G401 (cell line): ENCODE measurements around the gene ADORA2A. TPM values are rescaled to one million over a fixed set of nuclear protein-coding genes. Genes with fewer than 3 reads are reported as not detected.

Source experiments
- DNase-seq: peaks from one replicate; pipeline ENCODE4 v3.0.0-alpha.2; 2015; ENCODE audit warnings: low spot score
- in situ Hi-C: cut with HindIII; loops from 2 replicates; pipeline ENCODE4 v1.10.0; 2016; ENCODE audit warnings: low sequenced_read_pairs, mixed read lengths
- total RNA-seq: library from RNA; depleted of rRNA; stranded (reverse); fragments of >200 nt; shearing (Covaris generic); gene quantifications from 2 replicates; pipeline ENCODE4 v1.2.3, GENCODE V29; 2014

The ADORA2A gene
- total RNA-seq, 1 experiment from 2014 or later, result 1.1 TPM

- in situ Hi-C loops, result no loop called here
- no peak for DNase-seq
Measured at GRCh38 chr22:24401931-24402367, 25.4 kb upstream of the ADORA2A start.

GRCh38 chr22:24402460-24403192, 24.8 kb upstream of the ADORA2A start:
- peak; percentile 73 for DNase-seq
- in situ Hi-C loops, result no loop called here

GRCh38 chr22:24403346-24403745, 24.1 kb upstream of the ADORA2A start:
- no peak for DNase-seq
- in situ Hi-C loops, result no loop called here

- in situ Hi-C loops, result no loop called here
- no peak for DNase-seq
Measured at GRCh38 chr22:24404561-24405275, 22.7 kb upstream of the ADORA2A start.

- DNase-seq, result no peak
- in situ Hi-C loops, result no loop called here
Measured at GRCh38 chr22:24405631-24406321, 21.6 kb upstream of the ADORA2A start.

- in situ Hi-C loops, result no loop called here
- no peak for DNase-seq
Measured at GRCh38 chr22:24406322-24407277, 20.8 kb upstream of the ADORA2A start.

GRCh38 chr22:24407278-24407665, 20.1 kb upstream of the ADORA2A start:
- DNase-seq, result no peak
- in situ Hi-C loops, result no loop called here

GRCh38 chr22:24407884-24408283, 19.5 kb upstream of the ADORA2A start:
- DNase-seq, result no peak
- in situ Hi-C loops, result no loop called here

- no peak for DNase-seq
- in situ Hi-C loops, result no loop called here
Measured at GRCh38 chr22:24408630-24409029, 18.8 kb upstream of the ADORA2A start.

GRCh38 chr22:24409707-24410106, 17.7 kb upstream of the ADORA2A start:
- DNase-seq, result no peak
- in situ Hi-C loops, result no loop called here

GRCh38 chr22:24410110-24410856, 17.1 kb upstream of the ADORA2A start:
- DNase-seq, result no peak
- in situ Hi-C loops, result no loop called here

GRCh38 chr22:24411256-24412004, 16.0 kb upstream of the ADORA2A start:
- no peak for DNase-seq
- in situ Hi-C loops, result no loop called here

GRCh38 chr22:24412274-24412673, 15.1 kb upstream of the ADORA2A start:
- in situ Hi-C loops, result no loop called here
- DNase-seq, result no peak

- DNase-seq, result no peak
Measured at GRCh38 chr22:24413271-24413670, 14.1 kb upstream of the ADORA2A start.

GRCh38 chr22:24413736-24414385, 13.5 kb upstream of the ADORA2A start:
- in situ Hi-C loops, result no loop called here
- no peak for DNase-seq

More at GRCh38 chr22:24413271-24413670, 14.1 kb upstream of the ADORA2A start:
- in situ Hi-C loops, result no loop called here

GRCh38 chr22:24414523-24414922, 12.9 kb upstream of the ADORA2A start:
- no peak for DNase-seq

More at GRCh38 chr22:24414523-24414922, 12.9 kb upstream of the ADORA2A start:
- in situ Hi-C loops, result no loop called here
